Muscle layer of colon (tissue), 2 donors: ENCODE measurements around the gene TMEM237.

Experiments used
- H3K27ac ChIP-seq: one replicate; pipeline ENCODE4 v1.7.0; 2013; ENCODE audit warnings: low read depth, mild to moderate bottlenecking, low read length, moderate library complexity
- H3K27me3 ChIP-seq, 2 donors: one replicate each; pipeline ENCODE4 v1.7.0; 2013; ENCODE audit warnings: low read length in 2 of 2, mild to moderate bottlenecking in 2 of 2; ENCODE audit not compliant: insufficient read depth in 2 of 2, control insufficient read depth in 1 of 2
- H3K36me3 ChIP-seq: one replicate; pipeline ENCODE4 v1.7.0; 2013; ENCODE audit warnings: mild to moderate bottlenecking, low read length; ENCODE audit not compliant: insufficient read depth
- H3K4me1 ChIP-seq: one replicate; pipeline ENCODE4 v1.7.0; 2013; ENCODE audit warnings: mild to moderate bottlenecking, low read length; ENCODE audit not compliant: insufficient read depth
- H3K4me3 ChIP-seq, 2 donors: one replicate each; pipeline ENCODE4 v1.7.0; 2013; ENCODE audit warnings: low read length in 2 of 2, low read depth in 1 of 2, mild to moderate bottlenecking in 1 of 2, moderate library complexity in 1 of 2
- H3K9ac ChIP-seq: one replicate; pipeline ENCODE4 v1.7.0; 2013; ENCODE audit warnings: low read length
- H3K9me3 ChIP-seq: one replicate; pipeline ENCODE4 v1.7.0; 2013; ENCODE audit warnings: mild to moderate bottlenecking, low read length
- donor health status: abdominal sarcoma.
- donor health status: Adenocarcinoma of cecum.

Gene TMEM237

GRCh38 chr2:201661366-201661765 is 18.1 kb upstream of the TMEM237 start:
- no peaks in the 10 kb centered on the region for H3K4me1 ChIP-seq
- no peaks in the 10 kb centered on the region for H3K9me3 ChIP-seq
- no peaks in the 10 kb centered on the region for H3K36me3 ChIP-seq
- H3K9ac ChIP-seq: no peak overlapping the region
- H3K27me3 ChIP-seq: no peaks in the 10 kb centered on the region
- no peak overlapping the region for H3K4me3 ChIP-seq
- no peak overlapping the region for H3K27ac ChIP-seq

DNA sequence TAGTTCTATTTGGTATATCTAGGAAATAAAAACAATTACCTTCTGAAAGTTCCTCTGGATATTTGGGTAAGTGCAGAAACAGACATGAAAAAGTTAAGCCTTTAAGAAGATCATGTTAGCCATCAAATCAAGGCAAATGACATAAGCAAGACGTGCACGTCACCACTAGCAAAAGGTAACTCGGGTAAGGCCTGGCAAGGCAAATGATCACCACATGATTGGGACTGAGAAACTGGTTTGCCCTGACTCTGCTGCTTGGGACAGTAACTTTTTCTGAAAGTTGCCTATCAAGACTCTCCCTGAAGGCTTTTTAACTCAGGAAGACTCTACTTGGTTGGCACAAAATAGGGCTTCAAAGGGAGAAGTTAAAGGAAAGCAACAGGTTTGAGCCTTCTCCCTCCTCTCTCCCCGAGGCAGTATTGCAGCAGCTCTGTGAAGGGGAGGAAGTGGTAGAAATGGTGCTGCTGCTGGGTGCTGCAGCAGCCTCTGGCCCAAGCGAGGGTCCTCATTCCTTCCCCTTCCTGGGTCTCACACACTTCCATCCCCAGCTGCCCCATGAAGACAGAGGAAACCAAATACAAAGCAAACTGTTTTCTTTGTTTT is 17.1 kb upstream of the TMEM237 start:
- H3K9ac ChIP-seq: no peak overlapping the region
- H3K9me3 ChIP-seq: no peaks in the 10 kb centered on the region
- no peaks in the 10 kb centered on the region for H3K4me1 ChIP-seq
- H3K4me3 ChIP-seq: no peak overlapping the region
- no peaks in the 10 kb centered on the region for H3K36me3 ChIP-seq
- H3K27ac ChIP-seq: no peak overlapping the region
- H3K27me3 ChIP-seq: no peaks in the 10 kb centered on the region

- Histone ChIP-seq H3K27ac (no peak overlapping the region), H3K4me3 (no peak overlapping the region), H3K36me3 (no peaks in the 10 kb centered on the region), H3K9me3 (no peaks in the 10 kb centered on the region), H3K27me3 (no peaks in the 10 kb centered on the region), H3K9ac (no peak overlapping the region), H3K4me1 (no peaks in the 10 kb centered on the region)
Observed at GRCh38 chr2:201656740-201657139, 13.4 kb upstream of the TMEM237 start.

DNA sequence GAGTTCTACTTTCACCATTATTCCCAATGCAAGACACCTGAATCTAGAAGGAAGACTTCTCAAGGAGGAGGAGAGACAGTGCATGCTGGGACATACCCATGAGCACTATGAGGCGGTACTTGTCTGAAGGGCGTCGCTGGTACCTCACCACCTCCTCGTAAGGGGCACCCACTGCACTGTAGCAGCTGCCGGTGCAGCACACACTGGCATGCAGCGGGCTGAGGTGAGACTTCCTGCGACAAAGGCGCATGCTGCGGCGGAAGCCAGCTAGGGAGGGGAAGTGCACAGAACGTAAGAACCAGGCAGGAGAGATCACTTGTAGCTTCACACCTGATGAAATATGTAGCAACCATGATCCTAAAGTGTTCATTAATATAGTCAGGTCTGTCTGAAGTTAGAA is 12.8 kb upstream of the TMEM237 start:
- Histone ChIP-seq H3K9me3 (no peaks in the 10 kb centered on the region), H3K4me3 (no peak overlapping the region), H3K9ac (no peak overlapping the region), H3K4me1 (no peaks in the 10 kb centered on the region), H3K27me3 (no peaks in the 10 kb centered on the region), H3K36me3 (no peaks in the 10 kb centered on the region), H3K27ac (no peak overlapping the region)

DNA sequence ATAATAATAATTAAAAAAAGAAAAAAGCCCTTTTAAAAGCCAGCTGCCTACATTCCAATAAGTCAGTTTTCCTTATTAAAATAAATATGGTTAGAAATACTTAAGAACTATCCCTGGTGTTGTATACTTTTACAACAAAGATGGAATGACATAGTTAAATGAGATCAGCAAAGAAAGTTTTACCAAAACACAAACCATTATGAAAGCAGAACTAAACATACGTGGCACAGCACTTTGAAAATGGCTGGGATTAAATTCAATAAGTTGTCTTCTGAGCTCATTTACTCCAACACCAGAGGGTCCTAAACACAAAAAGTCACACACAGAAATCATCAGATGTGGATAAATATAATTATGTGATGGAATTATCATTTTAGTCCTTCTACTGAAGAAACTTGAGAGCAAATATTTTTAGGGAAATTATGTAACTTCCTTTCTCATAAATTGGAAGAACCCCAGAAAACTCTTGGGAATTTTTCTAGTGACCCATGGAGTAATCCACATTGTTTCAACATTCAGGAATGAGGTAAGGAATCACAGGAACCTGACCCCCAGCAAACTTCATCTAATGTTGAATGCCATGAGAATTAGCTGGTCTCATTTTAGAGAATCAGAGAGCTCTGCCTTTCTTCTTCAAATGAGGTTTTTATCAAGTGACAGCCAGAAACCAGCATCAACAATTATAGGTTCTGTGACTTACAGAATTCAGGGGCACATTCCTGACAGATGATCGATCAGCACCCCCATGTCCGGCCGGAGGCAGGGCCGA is 11.5 kb upstream of the TMEM237 start:
- Histone ChIP-seq H3K4me3 (no peak overlapping the region), H3K27ac (no peak overlapping the region), H3K36me3 (no peaks in the 10 kb centered on the region), H3K27me3 (no peaks in the 10 kb centered on the region), H3K9me3 (no peaks in the 10 kb centered on the region), H3K9ac (no peak overlapping the region), H3K4me1 (no peaks in the 10 kb centered on the region)

DNA sequence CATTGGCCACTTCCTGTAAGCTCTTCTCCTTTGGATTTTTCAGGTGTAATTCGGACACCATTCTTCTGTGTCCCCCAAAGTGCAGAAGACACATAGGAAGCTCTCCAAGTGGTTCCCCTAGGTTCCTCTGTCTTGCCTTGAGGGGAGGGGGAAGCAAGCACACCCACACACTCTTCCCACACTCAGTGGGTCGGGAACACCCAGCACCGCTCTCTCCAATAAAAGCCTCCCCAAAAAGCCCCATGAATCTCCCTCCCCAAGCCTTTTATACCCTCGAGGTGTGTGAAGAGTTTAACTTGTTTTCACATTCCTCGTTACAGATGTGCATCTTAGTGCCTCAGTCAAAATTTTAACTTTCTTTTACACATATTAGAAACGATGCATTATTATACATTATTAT is 9.9 kb upstream of the TMEM237 start:
- no peak overlapping the region for H3K4me3 ChIP-seq
- no peaks in the 10 kb centered on the region for H3K9me3 ChIP-seq
- H3K27ac ChIP-seq: no peak overlapping the region
- no peaks in the 10 kb centered on the region for H3K36me3 ChIP-seq
- no peak overlapping the region for H3K9ac ChIP-seq
- H3K4me1 ChIP-seq: no peaks in the 10 kb centered on the region
- no peaks in the 10 kb centered on the region for H3K27me3 ChIP-seq

GRCh38 chr2:201649442-201649841 is 6.1 kb upstream of the TMEM237 start:
- no peaks in the 10 kb centered on the region for H3K27me3 ChIP-seq
- H3K9me3 ChIP-seq: no peaks in the 10 kb centered on the region
- no peak overlapping the region for H3K27ac ChIP-seq

GRCh38 chr2:201647431-201647830 is 4.1 kb upstream of the TMEM237 start:
- no peaks in the 10 kb centered on the region for H3K36me3 ChIP-seq
- H3K9ac ChIP-seq: no peak overlapping the region

More at GRCh38 chr2:201649442-201649841, 6.1 kb upstream of the TMEM237 start:
- H3K36me3 ChIP-seq: no peaks in the 10 kb centered on the region
- H3K4me1 ChIP-seq: peaks cover 2% of the 10 kb centered on the region
- H3K9ac ChIP-seq: no peak overlapping the region
- no peak overlapping the region for H3K4me3 ChIP-seq

GRCh38 chr2:201644001-201644400 is 698 bp upstream of the TMEM237 start:
- H3K27me3 ChIP-seq: no peaks in the 10 kb centered on the region
- H3K9me3 ChIP-seq: no peaks in the 10 kb centered on the region
- H3K36me3 ChIP-seq: no peaks in the 10 kb centered on the region
- peak overlapping the region; percentile 82 for H3K9ac ChIP-seq
- H3K4me3 ChIP-seq: peak overlapping the region; percentile 91 to 93
- H3K4me1 ChIP-seq: peaks cover 7% of the 10 kb centered on the region
- H3K27ac ChIP-seq: peak overlapping the region; percentile 94

More at GRCh38 chr2:201647431-201647830, 4.1 kb upstream of the TMEM237 start:
- peaks cover 7% of the 10 kb centered on the region for H3K4me1 ChIP-seq
- H3K4me3 ChIP-seq: no peak overlapping the region
- no peaks in the 10 kb centered on the region for H3K9me3 ChIP-seq
- H3K27ac ChIP-seq: no peak overlapping the region
- no peaks in the 10 kb centered on the region for H3K27me3 ChIP-seq

DNA sequence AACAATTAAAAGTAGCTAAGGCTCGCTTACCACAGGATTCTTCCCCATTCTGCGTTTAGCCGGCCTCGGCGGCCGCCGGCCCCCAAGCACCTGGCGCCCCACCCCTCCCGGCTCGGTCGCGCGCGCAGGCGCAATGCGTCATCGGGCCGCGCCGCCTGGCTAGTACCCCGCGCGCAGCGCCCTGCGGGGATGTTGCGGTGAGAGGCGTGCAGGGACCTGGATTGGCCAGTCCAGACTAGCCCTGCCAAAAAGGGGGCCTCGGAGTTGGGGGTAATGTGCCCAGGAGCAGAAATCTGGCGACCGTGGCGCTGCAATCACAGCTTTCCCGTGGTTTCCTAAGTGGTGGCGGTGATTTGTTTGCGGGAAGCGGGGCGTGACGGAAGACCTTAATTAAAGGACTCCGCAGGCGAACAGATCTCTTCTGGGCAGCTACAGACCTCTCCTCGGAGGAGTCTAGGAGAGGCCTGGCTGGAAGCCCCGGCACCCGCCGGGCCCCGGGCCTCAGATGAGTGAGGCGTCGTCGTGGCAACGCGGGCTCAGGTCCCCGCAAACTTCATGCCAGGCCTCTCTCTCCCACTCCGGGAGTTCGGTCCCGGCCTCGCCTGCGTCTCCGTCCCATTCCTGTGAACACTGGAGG is 606 bp downstream of the TMEM237 start:
- peaks cover 7% of the 10 kb centered on the region for H3K36me3 ChIP-seq
- H3K4me3 ChIP-seq: peak overlapping the region; percentile 91 to 93
- no peaks in the 10 kb centered on the region for H3K27me3 ChIP-seq
- peaks cover 7% of the 10 kb centered on the region for H3K4me1 ChIP-seq
- no peaks in the 10 kb centered on the region for H3K9me3 ChIP-seq
- H3K27ac ChIP-seq: peak overlapping the region; percentile 94
- peak overlapping the region; percentile 82 for H3K9ac ChIP-seq

DNA sequence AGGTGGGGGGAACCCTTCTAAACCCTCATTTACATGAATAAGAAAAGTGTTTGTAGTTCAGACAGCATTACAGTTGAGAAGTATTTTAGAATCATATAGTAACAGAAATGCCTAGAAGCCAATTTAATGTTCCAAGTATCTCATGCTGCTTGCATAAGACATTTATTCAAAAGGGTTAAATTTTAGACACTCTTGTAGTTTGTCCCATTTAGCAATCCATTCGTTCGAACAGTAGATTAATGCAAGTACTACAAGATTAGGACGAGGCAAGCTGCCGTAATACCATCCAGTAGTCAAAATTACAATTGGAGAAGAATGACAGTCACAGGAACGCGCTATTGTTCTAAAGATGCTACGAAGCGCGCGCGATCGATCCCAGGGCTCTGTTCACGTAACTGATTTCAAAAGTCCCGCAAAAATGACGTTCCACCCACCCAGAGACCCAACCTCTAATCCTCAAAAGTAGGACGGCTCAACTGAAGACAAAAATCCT is 1.2 kb downstream of the TMEM237 start:
- Histone ChIP-seq H3K4me3 (peak overlapping the region; percentile 91 to 93), H3K9ac (peak overlapping the region; percentile 82), H3K27me3 (no peaks in the 10 kb centered on the region), H3K9me3 (no peaks in the 10 kb centered on the region), H3K36me3 (peaks cover 7% of the 10 kb centered on the region), H3K4me1 (peaks cover 7% of the 10 kb centered on the region), H3K27ac (peak overlapping the region; percentile 94)
